HCT116 (cell line): Measurements from ENCODE around the gene GEMIN7. TPM values are rescaled to one million over a fixed set of nuclear protein-coding genes. Genes with fewer than 3 reads are reported as not detected.

Experiments
- ATAC-seq: fragments of 200-7000 bp; cut with Tn5 transposase; 2 replicates; pipeline ENCODE4 v1.9.1; 2020; ENCODE audit warnings: mild to moderate bottlenecking, moderate library complexity
- BruUV-seq: library from RNA; stranded (reverse); fragments of 400-500 nt; replicated peaks from 2 replicates; lab custom pipeline; 2021; lab: Mats Ljungman, UMichigan
- CTCF ChIA-PET: fragments of 300-600 bp; sonication (Branson Sonifier 250); formaldehyde crosslinking; loops from one replicate; lab custom pipeline; 2021; ENCODE audit warnings: antibody characterized with exemption; lab: Charles Lee
- POLR2A ChIA-PET: fragments of 300-600, 350-600 bp; sonication (Branson Sonifier 250); formaldehyde crosslinking; loops from one replicate; lab custom pipeline; 2021; ENCODE audit warnings: antibody characterized with exemption; lab: Charles Lee
- RAD21 ChIA-PET, 2 experiments: fragments of 300-600 bp; sonication (Branson Sonifier 250); formaldehyde crosslinking; loops; one replicate each; lab custom pipeline; 2023; ENCODE audit warnings: low total read pairs in 2 of 2; ENCODE audit not compliant: uncharacterized antibody in 2 of 2, unreplicated experiment in 2 of 2, low non-redundant PET in 1 of 2; lab: Charles Lee
- DNase-seq: peaks from one replicate; pipeline ENCODE4 v3.0.0-alpha.2; 2010; ENCODE audit warnings: low read depth, low spot score
- H2AFZ ChIP-seq: fragments of 200-600 bp; shearing (Covaris generic), sonication (generic); 2 replicates; pipeline ENCODE4 v1.6.1; 2017; ENCODE audit warnings: low read depth, mixed run types, mixed read lengths, antibody characterized with exemption, low read length; ENCODE audit not compliant: poor library complexity, severe bottlenecking
- H3K27ac ChIP-seq: 2 replicates; pipeline ENCODE4 v1.5.1; 2012; ENCODE audit warnings: low read depth, low read length
- H3K27me3 ChIP-seq: fragments of 200-600 bp; sonication (generic); 2 replicates; pipeline ENCODE4 v1.6.1; 2016; ENCODE audit warnings: mixed run types, low read length, mixed read lengths; ENCODE audit not compliant: insufficient read depth
- H3K36me3 ChIP-seq, 2 experiments: fragments of 200-500 bp in 1 of 2; fragments of 200-600 bp in 1 of 2; sonication (Bioruptor generic) in 1 of 2; sonication (generic) in 1 of 2; 2 replicates each; pipeline versions ENCODE4 v1.5.1 to v1.6.1; 2014 to 2016; ENCODE audit warnings: low read length in 2 of 2, inconsistent platforms in 1 of 2, mixed read lengths in 1 of 2, mixed run types in 1 of 2; ENCODE audit not compliant: insufficient read depth in 2 of 2, control insufficient read depth in 1 of 2
- H3K4me1 ChIP-seq, 2 experiments: fragments of 200-600 bp in 1 of 2; sonication (generic) in 1 of 2; 2 replicates each; pipeline versions ENCODE4 v1.5.1 to v1.6.1; 2012 to 2017; ENCODE audit warnings: low read length in 2 of 2, inconsistent platforms in 1 of 2, mild to moderate bottlenecking in 1 of 2, mixed read lengths in 1 of 2, mixed run types in 1 of 2, moderate library complexity in 1 of 2; ENCODE audit not compliant: insufficient read depth in 2 of 2, control insufficient read depth in 1 of 2
- H3K4me2 ChIP-seq: fragments of 200-600 bp; sonication (generic); 2 replicates; pipeline ENCODE4 v1.6.1; 2017; ENCODE audit warnings: mixed run types, low read length, mixed read lengths
- H3K4me3 ChIP-seq, 2 experiments: fragments of 200-600 bp in 1 of 2; sonication (generic) in 1 of 2; replicated peaks in 1 of 2; 2 replicates each; pipeline ENCODE4 v1.5.1; 2011 to 2016; ENCODE audit warnings: low read length in 2 of 2, control low read depth in 1 of 2, low read depth in 1 of 2, mild to moderate bottlenecking in 1 of 2, mixed read lengths in 1 of 2, mixed run types in 1 of 2
- H3K79me2 ChIP-seq: fragments of 200-600 bp; sonication (generic); 2 replicates; pipeline ENCODE4 v1.6.1; 2017; ENCODE audit warnings: mild to moderate bottlenecking, mixed run types, low read length, moderate library complexity, mixed read lengths; ENCODE audit not compliant: insufficient read depth
- H3K9ac ChIP-seq: fragments of 200-600 bp; sonication (generic); 2 replicates; pipeline ENCODE4 v1.6.1; 2016; ENCODE audit warnings: low read length, mixed read lengths
- H3K9me2 ChIP-seq: fragments of 200-600 bp; sonication (generic), shearing (Covaris generic); 2 replicates; pipeline ENCODE4 v1.6.1; 2017; ENCODE audit warnings: mixed run types, mild to moderate bottlenecking, moderate library complexity; ENCODE audit not compliant: insufficient read depth
- H3K9me3 ChIP-seq, 2 experiments: fragments of 200-500 bp in 1 of 2; fragments of 200-600 bp in 1 of 2; sonication (Bioruptor generic) in 1 of 2; sonication (generic) in 1 of 2; 2 replicates each; pipeline ENCODE4 v1.6.1; 2014 to 2017; ENCODE audit warnings: low read length in 2 of 2, mixed read lengths in 2 of 2, inconsistent platforms in 1 of 2, low read depth in 1 of 2, mild to moderate bottlenecking in 1 of 2, mixed run types in 1 of 2, moderate library complexity in 1 of 2; ENCODE audit not compliant: control insufficient read depth in 1 of 2, insufficient read depth in 1 of 2
- H4K20me1 ChIP-seq: fragments of 200-600 bp; sonication (generic), shearing (Covaris generic); 2 replicates; pipeline ENCODE4 v1.6.1; 2017; ENCODE audit warnings: mixed run types, mild to moderate bottlenecking, moderate library complexity; ENCODE audit not compliant: insufficient read depth
- ATF3 ChIP-seq: IDR thresholded peaks from 2 replicates; pipeline ENCODE4 v1.6.1; 2012
- CBX3 ChIP-seq: IDR thresholded peaks from 2 replicates; pipeline ENCODE4 v1.6.1; 2012; ENCODE audit warnings: low read depth
- CEBPB ChIP-seq: IDR thresholded peaks from 2 replicates; pipeline ENCODE4 v1.6.1; 2012; ENCODE audit warnings: low read depth
- CTCF ChIP-seq, 3 experiments: fragments of 200-600 bp in 1 of 3; sonication (generic) in 1 of 3; IDR thresholded peaks in 2 of 3; conservative IDR thresholded peaks in 1 of 3; 2 replicates each; pipeline ENCODE4 v1.5.1; 2012 to 2017; ENCODE audit warnings: low read depth in 2 of 3, low read length in 2 of 3, antibody characterized with exemption in 1 of 3, borderline replicate concordance in 1 of 3, control low read depth in 1 of 3, mild to moderate bottlenecking in 1 of 3, mixed read lengths in 1 of 3, mixed run types in 1 of 3, moderate library complexity in 1 of 3; ENCODE audit not compliant: insufficient read depth in 1 of 3
- ELF1 ChIP-seq: IDR thresholded peaks from 2 replicates; pipeline ENCODE4 v1.6.1; 2012; ENCODE audit warnings: low read depth, borderline replicate concordance
- EZH2 ChIP-seq: fragments of 200-600 bp; sonication (generic); IDR thresholded peaks from 2 replicates; pipeline ENCODE4 v1.6.1; 2017; ENCODE audit warnings: antibody characterized with exemption, mixed run types
- EZH2phosphoT487 ChIP-seq: fragments of 200-600 bp; IDR thresholded peaks from 2 replicates; pipeline ENCODE4 v1.6.1; 2018; ENCODE audit warnings: antibody characterized with exemption, borderline replicate concordance
- FOSL1 ChIP-seq: IDR thresholded peaks from 2 replicates; pipeline ENCODE4 v1.6.1; 2012; ENCODE audit warnings: low read depth
- POLR2A ChIP-seq: IDR thresholded peaks from 2 replicates; pipeline ENCODE4 v1.7.0; 2011; ENCODE audit warnings: borderline replicate concordance; ENCODE audit not compliant: insufficient read depth, insufficient read length; ENCODE audit errors: extremely low read depth
- POLR2AphosphoS5 ChIP-seq: IDR thresholded peaks from 2 replicates; pipeline ENCODE4 v1.6.1; 2011; ENCODE audit warnings: mild to moderate bottlenecking, low read depth, low read length, moderate library complexity
- RAD21 ChIP-seq: IDR thresholded peaks from 2 replicates; pipeline ENCODE4 v1.6.1; 2012; ENCODE audit warnings: low read depth, mild to moderate bottlenecking
- SIN3A ChIP-seq: IDR thresholded peaks from 2 replicates; pipeline ENCODE4 v1.6.1; 2012; ENCODE audit warnings: low read depth
- SP1 ChIP-seq: IDR thresholded peaks from 2 replicates; pipeline ENCODE4 v1.6.1; 2012; ENCODE audit warnings: low read depth
- ZBTB33 ChIP-seq: IDR thresholded peaks from 2 replicates; pipeline ENCODE4 v1.6.1; 2011; ENCODE audit warnings: mild to moderate bottlenecking, low read length, moderate library complexity; ENCODE audit not compliant: insufficient replicate concordance; ENCODE audit errors: extremely low read depth
- ZNF274 ChIP-seq: fragments of 200-500 bp; sonication (Bioruptor generic); IDR thresholded peaks from 2 replicates; pipeline ENCODE4 v1.6.1; 2014; ENCODE audit warnings: mild to moderate bottlenecking, low read depth, low read length, inconsistent platforms
- intact Hi-C: fragments of 100-400 bp; cut with micrococcal nuclease; formaldehyde crosslinking; loops from 2 replicates; pipeline ENCODE4 v1.10.0; 2022
- total RNA-seq: library from RNA; stranded (reverse); gene quantifications from one replicate; pipeline ENCODE4 v1.2.1, GENCODE V29; 2021; ENCODE audit not compliant: unreplicated experiment
- TF ChIP-seq, protein P1 (sequence below): IDR thresholded peaks from 2 replicates; pipeline ENCODE4 v1.6.1; 2012; ENCODE audit warnings: low read depth

Gene GEMIN7
- total RNA-seq, 1 experiment from 2014 or later = 35.4 TPM

GRCh38 chr19:45063851-45064801 lies 14.9 kb upstream of the GEMIN7 start:
- no peaks in the 10 kb centered on the region for H3K27me3 ChIP-seq
- CTCF ChIA-PET = no interaction called here
- peaks cover 17% of the 10 kb centered on the region; the same call in 1 of the 2 replicates for H3K79me2 ChIP-seq
- no peaks in the 10 kb centered on the region for H4K20me1 ChIP-seq
- no peaks in the 10 kb centered on the region for H3K9me3 ChIP-seq
- H3K9me2 ChIP-seq = no peaks in the 10 kb centered on the region
- H2AFZ ChIP-seq = no peak overlapping the region
- peaks cover 0 to under 1% of the 10 kb centered on the region in 2 experiments; a peak in 1 of 4 replicates for H3K4me1 ChIP-seq
- H3K27ac ChIP-seq = no peak overlapping the region
- H3K4me3 ChIP-seq = no peak overlapping the region
- no peak overlapping the region for H3K9ac ChIP-seq
- DNase-seq (no peak), ATAC-seq (no peak)
- TF ChIP-seq FOSL1 (no peak), SP1 (no peak), SIN3A (no peak), ELF1 (no peak), EZH2phosphoT487 (no peak), CTCF (IDR thresholded peaks at IDR 0.05 in 2 of 3, conservative IDR thresholded peaks at IDR 0.05 in 1 of 3; ENCODE audit: borderline replicate concordance in 1 of 3, insufficient read depth in 1 of 3, low read depth in 2 of 3, low read length in 2 of 3) (no peak), ZBTB33 (no peak), CEBPB (no peak), RAD21 (no peak), EZH2 (no peak), POLR2A (no peak), CBX3 (no peak), ATF3 (no peak), POLR2AphosphoS5 (no peak), ZNF274 (no peak)
- TF ChIP-seq, protein P1, sequence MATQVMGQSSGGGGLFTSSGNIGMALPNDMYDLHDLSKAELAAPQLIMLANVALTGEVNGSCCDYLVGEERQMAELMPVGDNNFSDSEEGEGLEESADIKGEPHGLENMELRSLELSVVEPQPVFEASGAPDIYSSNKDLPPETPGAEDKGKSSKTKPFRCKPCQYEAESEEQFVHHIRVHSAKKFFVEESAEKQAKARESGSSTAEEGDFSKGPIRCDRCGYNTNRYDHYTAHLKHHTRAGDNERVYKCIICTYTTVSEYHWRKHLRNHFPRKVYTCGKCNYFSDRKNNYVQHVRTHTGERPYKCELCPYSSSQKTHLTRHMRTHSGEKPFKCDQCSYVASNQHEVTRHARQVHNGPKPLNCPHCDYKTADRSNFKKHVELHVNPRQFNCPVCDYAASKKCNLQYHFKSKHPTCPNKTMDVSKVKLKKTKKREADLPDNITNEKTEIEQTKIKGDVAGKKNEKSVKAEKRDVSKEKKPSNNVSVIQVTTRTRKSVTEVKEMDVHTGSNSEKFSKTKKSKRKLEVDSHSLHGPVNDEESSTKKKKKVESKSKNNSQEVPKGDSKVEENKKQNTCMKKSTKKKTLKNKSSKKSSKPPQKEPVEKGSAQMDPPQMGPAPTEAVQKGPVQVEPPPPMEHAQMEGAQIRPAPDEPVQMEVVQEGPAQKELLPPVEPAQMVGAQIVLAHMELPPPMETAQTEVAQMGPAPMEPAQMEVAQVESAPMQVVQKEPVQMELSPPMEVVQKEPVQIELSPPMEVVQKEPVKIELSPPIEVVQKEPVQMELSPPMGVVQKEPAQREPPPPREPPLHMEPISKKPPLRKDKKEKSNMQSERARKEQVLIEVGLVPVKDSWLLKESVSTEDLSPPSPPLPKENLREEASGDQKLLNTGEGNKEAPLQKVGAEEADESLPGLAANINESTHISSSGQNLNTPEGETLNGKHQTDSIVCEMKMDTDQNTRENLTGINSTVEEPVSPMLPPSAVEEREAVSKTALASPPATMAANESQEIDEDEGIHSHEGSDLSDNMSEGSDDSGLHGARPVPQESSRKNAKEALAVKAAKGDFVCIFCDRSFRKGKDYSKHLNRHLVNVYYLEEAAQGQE = no peak
- no peak overlapping the region for H3K4me2 ChIP-seq
- intact Hi-C loops = no loop called here
- BruUV-seq = no TSS peak
- peaks cover 40 to 43% of the 10 kb centered on the region in 2 experiments; a peak in 3 of 4 replicates for H3K36me3 ChIP-seq
- POLR2A ChIA-PET = interaction anchor here (0.7 kb wide), 1 partner anchor 10 kb away, joined by 3 read pairs; no protein-coding TSS in a partner anchor
- RAD21 ChIA-PET = interaction anchor here in 1 of 2 experiments (0.6 kb wide), 1 partner anchor 314 kb away, joined by 3 read pairs; no protein-coding TSS in a partner anchor
